ENCODE results near the gene KCNH5.

DNA sequence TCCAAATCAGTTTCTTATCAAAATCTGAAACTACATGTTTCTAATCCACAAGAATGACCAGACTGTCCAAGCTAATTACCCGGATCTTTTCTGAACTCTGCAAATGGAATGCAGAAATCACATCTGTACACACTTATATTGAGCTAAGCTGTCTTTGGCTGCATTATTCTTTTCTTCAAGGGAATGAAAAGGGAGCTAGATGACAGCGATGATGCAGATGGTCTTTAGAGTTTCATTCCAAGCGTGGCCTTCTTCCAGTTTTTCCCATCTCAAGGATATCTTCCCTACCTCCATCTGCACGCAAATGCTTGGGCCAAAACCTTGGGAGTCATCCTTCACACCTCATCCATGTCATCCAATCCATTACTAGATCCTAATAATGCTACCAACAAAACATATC lies 12.6 kb downstream of the KCNH5 start:
- TF ChIP-seq, protein P1, sequence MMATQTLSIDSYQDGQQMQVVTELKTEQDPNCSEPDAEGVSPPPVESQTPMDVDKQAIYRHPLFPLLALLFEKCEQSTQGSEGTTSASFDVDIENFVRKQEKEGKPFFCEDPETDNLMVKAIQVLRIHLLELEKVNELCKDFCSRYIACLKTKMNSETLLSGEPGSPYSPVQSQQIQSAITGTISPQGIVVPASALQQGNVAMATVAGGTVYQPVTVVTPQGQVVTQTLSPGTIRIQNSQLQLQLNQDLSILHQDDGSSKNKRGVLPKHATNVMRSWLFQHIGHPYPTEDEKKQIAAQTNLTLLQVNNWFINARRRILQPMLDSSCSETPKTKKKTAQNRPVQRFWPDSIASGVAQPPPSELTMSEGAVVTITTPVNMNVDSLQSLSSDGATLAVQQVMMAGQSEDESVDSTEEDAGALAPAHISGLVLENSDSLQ (IDR thresholded peaks at IDR 0.05), result no peak
- TF ChIP-seq ELF4 (IDR thresholded peaks at IDR 0.05) (no peak), TARDBP (IDR thresholded peaks at IDR 0.05) (no peak), FOXK2 (IDR thresholded peaks at IDR 0.05) (no peak), FOXM1 (IDR thresholded peaks at IDR 0.05; ENCODE audit: borderline replicate concordance) (no peak), BHLHE40 (IDR thresholded peaks at IDR 0.05; ENCODE audit: borderline replicate concordance) (no peak), SP1 (IDR thresholded peaks at IDR 0.05) (no peak)

Measured in HEK293T (cell line).